ENCODE data around the gene RPS21. TPM values are rescaled to one million over a fixed set of nuclear protein-coding genes. Genes with fewer than 3 reads are reported as not detected.

RPS21 gene
- total and polyA plus RNA-seq, 2 of the 13 experiments (the other 11 are each of a cell fraction or from before 2014, with no cell fraction given): 2,647 to 11,063 TPM

GRCh38 chr20:62388839-62389600 is 2.1 kb downstream of the RPS21 start (continued):
- TF ChIP-seq ZNF512B (CRISPR knock-in tag; IDR thresholded peaks at IDR 0.05; ENCODE audit: borderline replicate concordance) (no peak), HOXA5 (CRISPR knock-in tag; IDR thresholded peaks at IDR 0.05) (no peak), ZBTB10 (CRISPR knock-in tag; IDR thresholded peaks at IDR 0.05; ENCODE audit: borderline replicate concordance) (no peak), POLR2G (IDR thresholded peaks at IDR 0.05; ENCODE audit: low read depth, low read length) (peak; percentile 42), ZNF207 (IDR thresholded peaks at IDR 0.05; ENCODE audit: borderline replicate concordance) (no peak), ZFP36 (IDR thresholded peaks at IDR 0.05; ENCODE audit: borderline replicate concordance, low read depth, low read length, partially characterized antibody) (no peak), TP53 (CRISPR knock-in tag; conservative IDR thresholded peaks at IDR 0.05) (no peak), HIC2 (CRISPR knock-in tag; IDR thresholded peaks at IDR 0.05; ENCODE audit: low read depth) (no peak), PAWR (CRISPR knock-in tag; IDR thresholded peaks at IDR 0.05; ENCODE audit: borderline replicate concordance) (no peak), NR0B2 (CRISPR knock-in tag; IDR thresholded peaks at IDR 0.05) (no peak), MBNL3 (CRISPR knock-in tag; conservative IDR thresholded peaks at IDR 0.05) (no peak), IRF2 (CRISPR knock-in tag; IDR thresholded peaks at IDR 0.05) (no peak), RBM22 (optimal IDR thresholded peaks at IDR 0.05; ENCODE audit: low read length) (peak; percentile 91), KDM2A (CRISPR knock-in tag; IDR thresholded peaks at IDR 0.05; ENCODE audit: borderline replicate concordance, low read depth) (no peak)

Data from HepG2 (cell line).